ENCODE data around the gene FARP1.

The FARP1 gene

GRCh38 chr13:98175043-98175442 lies 32.1 kb downstream of the FARP1 start:
- FAIRE-seq, result no peak

- FAIRE-seq, result no peak
Observed at GRCh38 chr13:98175823-98176222, 32.9 kb downstream of the FARP1 start.

GRCh38 chr13:98176777-98177608 lies 34.1 kb downstream of the FARP1 start, which contains the start of gene RNF113B:
Gene RNF113B (minus strand): TSS chr13:98177269. CDS start chr13:98177236, 33 bp downstream.
- no peak for FAIRE-seq

- no peak for FAIRE-seq
Observed at GRCh38 chr13:98180092-98180491, 37.2 kb downstream of the FARP1 start.

- no peak for FAIRE-seq
Observed at GRCh38 chr13:98181111-98181815, 38.4 kb downstream of the FARP1 start.

- FAIRE-seq, result no peak
Observed at GRCh38 chr13:98182153-98182552, 39.3 kb downstream of the FARP1 start.

- no peak for FAIRE-seq
Observed at GRCh38 chr13:98182589-98182988, 39.7 kb downstream of the FARP1 start.

GRCh38 chr13:98184792-98185191 lies 41.9 kb downstream of the FARP1 start:
- no peak for FAIRE-seq

- no peak for FAIRE-seq
Observed at GRCh38 chr13:98187155-98187964, 44.5 kb downstream of the FARP1 start.

GRCh38 chr13:98187965-98188261 lies 45.0 kb downstream of the FARP1 start:
- FAIRE-seq, result no peak

GRCh38 chr13:98188544-98189166 lies 45.8 kb downstream of the FARP1 start:
- no peak for FAIRE-seq

- no peak for FAIRE-seq
Observed at GRCh38 chr13:98189841-98190505, 47.1 kb downstream of the FARP1 start.

- FAIRE-seq, result no peak
Observed at GRCh38 chr13:98190889-98191444, 48.1 kb downstream of the FARP1 start.

- FAIRE-seq, result no peak
Observed at GRCh38 chr13:98192008-98192407, 49.1 kb downstream of the FARP1 start.

- no peak for FAIRE-seq
Observed at GRCh38 chr13:98195054-98195791, 52.3 kb downstream of the FARP1 start.

- FAIRE-seq, result no peak
Observed at GRCh38 chr13:98198683-98199082, 55.8 kb downstream of the FARP1 start.

- no peak for FAIRE-seq
Observed at GRCh38 chr13:98199480-98199879, 56.6 kb downstream of the FARP1 start.

- FAIRE-seq, result no peak
Observed at GRCh38 chr13:98200211-98200878, 57.5 kb downstream of the FARP1 start.

GRCh38 chr13:98201189-98201588 lies 58.3 kb downstream of the FARP1 start:
- no peak for FAIRE-seq

- FAIRE-seq, result no peak
Observed at GRCh38 chr13:98201984-98202383, 59.1 kb downstream of the FARP1 start.

Measured in G401.6 (cell line).